Activated naive CD4-positive, alpha-beta T cell treated with anti-CD3 and anti-CD28 coated beads for 36 hours (primary cell): ENCODE measurements around the gene NDUFV2. TPM values are rescaled to one million over a fixed set of nuclear protein-coding genes. Genes with fewer than 3 reads are reported as not detected.
"Not testable (repeated sequence)": the region's sequence is repeated elsewhere in the genome, so short reads cannot be mapped to it uniquely, and the experiment has no call there.

Experiments used
- CTCF ChIA-PET: fragments of 350-600 bp; sonication (Branson Sonifier 250); formaldehyde crosslinking; loops from one replicate; lab custom pipeline; 2021; ENCODE audit warnings: antibody characterized with exemption; lab: Charles Lee
- DNase-seq: peaks from one replicate; pipeline ENCODE4 v3.0.0-alpha.2; 2020
- H3K27ac Mint-ChIP-seq: one replicate; pipeline ENCODE4 v1.8.0; 2021; ENCODE audit warnings: mild to moderate bottlenecking, mixed read lengths
- H3K27me3 Mint-ChIP-seq: one replicate; pipeline ENCODE4 v1.8.0; 2021; ENCODE audit warnings: low read depth, mixed read lengths
- H3K36me3 Mint-ChIP-seq: one replicate; pipeline ENCODE4 v1.8.0; 2021; ENCODE audit warnings: low read depth, mixed read lengths
- H3K4me1 Mint-ChIP-seq: one replicate; pipeline ENCODE4 v1.8.0; 2021; ENCODE audit warnings: low read depth, mixed read lengths
- H3K4me3 Mint-ChIP-seq: one replicate; pipeline ENCODE4 v1.8.0; 2021; ENCODE audit warnings: mild to moderate bottlenecking, moderate library complexity, mixed read lengths
- H3K9me3 Mint-ChIP-seq: one replicate; pipeline ENCODE4 v1.8.0; 2021; ENCODE audit warnings: mixed read lengths
- intact Hi-C: fragments of 100-400 bp; cut with micrococcal nuclease; formaldehyde crosslinking; loops from one replicate; pipeline ENCODE4 v1.15.1; 2023
- total RNA-seq, 2 experiments: library from RNA; stranded (reverse); gene quantifications; one replicate each; pipeline ENCODE4 v1.2.3, GENCODE V29; 2021

NDUFV2 gene
- total RNA-seq, 2 experiments from 2014 or later: 290 to 303 TPM

DNA sequence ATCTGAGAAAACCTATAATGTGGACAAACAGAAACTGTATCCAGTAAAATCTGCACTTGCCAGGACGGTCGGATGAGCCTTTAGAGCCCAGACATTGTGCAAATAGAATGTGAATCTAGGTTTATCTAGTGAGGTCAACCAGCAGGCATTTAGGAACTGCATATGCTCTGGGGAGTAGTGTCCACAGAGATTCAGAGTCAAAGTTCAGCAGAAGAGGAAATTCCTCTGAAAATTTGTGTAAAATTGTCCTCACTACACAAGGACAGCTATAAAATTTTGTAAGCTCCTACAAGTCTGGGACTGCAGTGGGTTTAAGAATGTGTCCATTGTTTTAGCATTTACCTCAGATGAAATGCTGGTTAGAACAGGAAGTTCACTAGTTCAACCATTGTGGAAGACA, 9.8 kb upstream of the NDUFV2 start:
- H3K36me3 Mint-ChIP-seq: no peaks in the 10 kb centered on the region
- DNase-seq: no peak
- no peak overlapping the region for H3K4me3 Mint-ChIP-seq
- H3K9me3 Mint-ChIP-seq: no peaks in the 10 kb centered on the region
- CTCF ChIA-PET: interaction anchor here (0.5 to 3.1 kb wide), 4 partner anchors 10 to 385 kb away, joined by 3 to 12 read pairs (median 6); no protein-coding TSS in a partner anchor
- no peaks in the 10 kb centered on the region for H3K27me3 Mint-ChIP-seq
- intact Hi-C loops: no loop called here
- peak overlapping the region; percentile 60 for H3K27ac Mint-ChIP-seq
- H3K4me1 Mint-ChIP-seq: peaks cover 80% of the 10 kb centered on the region

DNA sequence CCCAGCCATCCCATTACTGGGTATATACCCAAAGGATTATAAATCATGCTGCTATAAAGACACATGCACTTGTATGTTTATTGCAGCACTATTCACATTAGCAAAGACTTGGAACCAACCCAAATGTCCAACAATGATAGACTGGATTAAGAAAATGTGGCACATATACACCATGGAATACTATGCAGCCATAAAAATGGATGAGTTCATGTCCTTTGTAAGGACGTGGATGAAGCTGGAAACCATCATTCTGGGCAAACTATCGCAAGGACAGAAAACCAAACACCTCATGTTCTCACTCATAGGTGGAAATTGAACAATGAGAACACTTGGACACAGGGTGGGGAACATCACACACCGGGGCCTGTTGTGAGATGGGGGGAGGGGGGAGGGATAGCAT, 9.4 kb upstream of the NDUFV2 start:
- intact Hi-C loops: not testable (repeated sequence)

DNA sequence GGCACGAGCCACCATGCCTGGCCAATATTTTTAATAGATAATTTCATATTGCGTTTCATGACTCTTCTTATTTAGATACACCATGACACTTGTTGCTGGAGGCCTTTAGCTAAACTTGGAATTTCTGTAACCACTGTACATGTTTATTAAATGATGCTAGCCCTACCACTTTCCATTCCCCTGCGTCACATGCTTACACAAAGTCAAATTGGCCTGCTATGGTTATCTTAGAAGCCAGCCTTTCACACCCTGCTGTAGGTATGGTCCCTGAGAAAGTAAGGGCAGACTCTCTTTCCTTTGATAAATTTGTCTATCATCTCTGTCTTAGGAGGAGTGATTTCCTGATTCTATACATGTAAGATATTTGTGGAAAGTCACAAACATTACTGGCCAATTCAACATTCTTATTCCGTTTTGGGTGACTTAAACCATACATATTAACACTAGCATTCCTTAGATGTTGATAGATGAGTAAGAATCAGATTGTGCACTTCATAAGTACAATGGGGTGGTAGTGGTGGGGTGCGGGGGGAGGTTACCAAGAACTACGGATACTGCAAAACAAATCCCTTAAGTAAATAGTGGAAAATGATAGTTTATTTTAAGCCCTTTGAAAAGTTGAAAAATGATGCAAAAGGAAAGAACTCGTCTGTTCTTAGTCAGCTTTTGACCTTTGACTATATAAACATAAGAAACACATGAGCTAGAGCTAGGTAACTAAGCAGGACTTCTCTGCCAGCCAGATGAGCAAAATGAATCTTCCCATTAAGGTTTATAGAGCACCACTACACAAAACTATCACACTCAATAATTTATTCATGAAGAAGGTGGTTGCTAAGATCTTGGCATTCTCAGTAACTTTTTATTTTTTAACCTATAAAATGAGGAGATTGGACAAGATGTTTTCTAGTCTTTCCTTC, 7.9 kb upstream of the NDUFV2 start:
- CTCF ChIA-PET: interaction anchor here (0.9 to 3.1 kb wide), 3 partner anchors 11 to 23 kb away, joined by 3 to 12 read pairs (median 3); no protein-coding TSS in a partner anchor
- Mint-ChIP-seq H3K9me3 (no peaks in the 10 kb centered on the region), H3K4me1 (peaks cover 68% of the 10 kb centered on the region), H3K4me3 (peak overlapping the region; percentile 57), H3K36me3 (no peaks in the 10 kb centered on the region), H3K27ac (peak overlapping the region; percentile 96), H3K27me3 (no peaks in the 10 kb centered on the region)
- intact Hi-C loops: loop anchor here (1.0 to 2.0 kb wide), 5 partner anchors 8 to 380 kb away; partner anchors contain the start of genes NDUFV2 and RALBP1
- peak; percentile 81 for DNase-seq

More for the DNA sequence above, 9.4 kb upstream of the NDUFV2 start:
- H3K27me3 Mint-ChIP-seq, H3K36me3 Mint-ChIP-seq, H3K4me3 Mint-ChIP-seq, DNase-seq, H3K9me3 Mint-ChIP-seq: not testable (repeated sequence)
- CTCF ChIA-PET: interaction anchor here (1.9 to 3.1 kb wide), 2 partner anchors 10 to 19 kb away, joined by 10 to 12 read pairs; no protein-coding TSS in a partner anchor
- Mint-ChIP-seq H3K4me1 (peaks cover 81% of the 10 kb centered on the region), H3K27ac (peak overlapping the region; percentile 60)

DNA sequence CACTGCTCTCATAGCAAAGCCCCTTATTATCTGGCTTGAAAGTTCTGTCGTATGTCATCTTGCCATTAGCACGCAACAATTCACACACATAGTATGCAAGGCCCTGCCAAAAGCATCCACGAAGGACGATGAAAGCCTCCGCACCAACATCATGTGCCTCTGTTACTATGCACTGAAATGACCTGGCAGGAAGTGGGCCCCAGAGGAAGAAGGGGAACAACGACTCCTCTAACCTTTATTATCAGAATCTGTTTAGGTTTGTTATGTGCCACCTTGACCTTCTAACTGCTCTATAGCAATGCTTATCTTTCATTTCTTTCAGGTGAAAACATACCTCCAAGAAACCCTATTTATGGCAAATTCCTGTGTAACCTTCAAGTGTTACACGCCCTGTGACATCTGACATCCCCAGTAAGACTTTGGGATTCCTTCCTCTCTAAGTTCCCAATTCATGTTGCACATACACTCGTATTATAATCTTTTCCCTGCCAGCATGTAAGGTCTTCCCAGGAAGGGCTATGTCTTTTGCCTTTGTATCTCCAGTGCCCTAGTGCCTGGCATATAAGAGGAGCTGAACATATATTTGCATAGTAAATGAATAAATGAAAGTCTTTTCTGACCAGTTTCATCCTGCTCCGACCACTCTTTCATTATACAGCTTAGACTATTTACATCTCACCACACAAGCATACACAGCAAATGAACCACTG, 7.0 kb upstream of the NDUFV2 start:
- H3K27ac Mint-ChIP-seq: peak overlapping the region; percentile 96
- intact Hi-C loops: loop anchor here (1.0 to 2.0 kb wide), 3 partner anchors 12 to 379 kb away; partner anchors contain the start of gene RALBP1
- peaks cover 63% of the 10 kb centered on the region for H3K4me1 Mint-ChIP-seq
- H3K36me3 Mint-ChIP-seq: no peaks in the 10 kb centered on the region
- CTCF ChIA-PET: interaction anchor here (0.5 to 3.1 kb wide), 4 partner anchors 11 to 52 kb away, joined by 3 to 12 read pairs (median 5); no protein-coding TSS in a partner anchor
- no peaks in the 10 kb centered on the region for H3K27me3 Mint-ChIP-seq
- no peaks in the 10 kb centered on the region for H3K9me3 Mint-ChIP-seq
- peak; percentile 88 for DNase-seq
- peak overlapping the region; percentile 57 for H3K4me3 Mint-ChIP-seq

DNA sequence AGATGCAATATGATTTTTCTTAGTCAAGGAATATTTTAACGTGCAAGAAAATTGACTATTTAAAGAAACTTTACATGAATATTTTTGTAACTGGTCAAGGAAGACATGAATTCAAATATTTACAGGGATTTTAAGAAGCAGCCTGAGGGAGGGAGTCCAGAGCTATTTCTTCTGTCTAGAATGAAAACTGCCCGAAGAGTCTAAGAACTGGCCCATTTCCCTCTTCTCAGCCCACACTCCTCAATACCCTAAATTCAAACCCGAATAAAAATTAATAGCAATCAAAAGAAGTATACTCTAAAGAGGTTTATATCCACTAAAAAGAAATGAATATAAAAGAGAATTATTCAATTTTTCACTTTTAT, 6.5 kb upstream of the NDUFV2 start:
- Mint-ChIP-seq H3K36me3 (no peaks in the 10 kb centered on the region), H3K4me1 (peaks cover 58% of the 10 kb centered on the region), H3K27me3 (no peaks in the 10 kb centered on the region), H3K9me3 (no peaks in the 10 kb centered on the region), H3K27ac (peak overlapping the region; percentile 96), H3K4me3 (peak overlapping the region; percentile 57)
- no peak for DNase-seq
- CTCF ChIA-PET: interaction anchor here (0.5 to 1.2 kb wide), 3 partner anchors 11 to 52 kb away, joined by 3 to 7 read pairs (median 3); no protein-coding TSS in a partner anchor
- intact Hi-C loops: no loop called here

DNA sequence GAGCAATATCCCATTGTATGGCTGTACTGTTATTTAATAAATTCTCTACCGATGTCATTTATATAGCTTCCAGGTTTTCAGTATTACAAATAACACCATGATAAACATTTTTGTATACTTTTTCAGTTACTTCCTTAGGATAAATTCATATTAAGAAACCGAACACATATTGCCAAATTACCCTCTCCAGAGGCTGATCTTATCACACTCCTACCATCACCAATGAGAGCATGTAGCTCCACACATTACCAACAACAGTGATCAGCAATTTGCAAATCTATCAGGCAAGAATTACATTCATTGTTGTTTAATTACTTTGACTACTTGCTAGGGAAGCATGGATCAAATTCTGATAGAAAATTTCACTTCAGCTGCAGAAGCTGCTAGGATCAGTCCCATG, 5.8 kb upstream of the NDUFV2 start:
- H3K4me3 Mint-ChIP-seq: no peak overlapping the region
- intact Hi-C loops: no loop called here
- no peaks in the 10 kb centered on the region for H3K36me3 Mint-ChIP-seq
- no peaks in the 10 kb centered on the region for H3K27me3 Mint-ChIP-seq
- CTCF ChIA-PET: interaction anchor here (1.1 to 1.2 kb wide), 2 partner anchors 14 to 38 kb away, joined by 3 to 7 read pairs; no protein-coding TSS in a partner anchor
- H3K27ac Mint-ChIP-seq: no peak overlapping the region
- no peak for DNase-seq
- H3K4me1 Mint-ChIP-seq: peaks cover 53% of the 10 kb centered on the region
- H3K9me3 Mint-ChIP-seq: no peaks in the 10 kb centered on the region

DNA sequence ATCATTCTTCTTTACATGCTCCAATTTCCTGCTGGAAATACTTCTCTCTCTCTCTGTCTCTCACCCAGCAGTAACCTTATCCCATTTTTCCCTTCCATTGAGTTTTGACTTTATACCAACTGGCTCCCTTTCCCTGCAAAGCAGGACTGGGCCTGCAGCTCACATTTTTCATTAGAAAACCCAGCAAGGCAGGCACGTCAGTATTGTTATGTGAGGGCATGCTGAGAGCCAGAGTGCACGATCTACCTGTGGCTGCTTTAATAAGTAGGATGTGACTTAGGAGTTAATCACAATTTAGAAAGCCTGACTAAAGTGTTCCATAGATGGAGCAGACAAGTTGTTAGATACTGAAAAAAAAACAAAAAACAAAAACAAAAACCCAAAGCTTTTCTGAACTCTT, 5.2 kb upstream of the NDUFV2 start:
- Mint-ChIP-seq H3K4me3 (no peak overlapping the region), H3K9me3 (no peaks in the 10 kb centered on the region), H3K36me3 (no peaks in the 10 kb centered on the region), H3K27me3 (no peaks in the 10 kb centered on the region), H3K4me1 (peaks cover 52% of the 10 kb centered on the region), H3K27ac (peak overlapping the region; percentile 71)
- no peak for DNase-seq
- intact Hi-C loops: no loop called here
- CTCF ChIA-PET: interaction anchor here (0.7 to 1.3 kb wide), 4 partner anchors 11 to 44 kb away, joined by 3 to 7 read pairs (median 4); no protein-coding TSS in a partner anchor

DNA sequence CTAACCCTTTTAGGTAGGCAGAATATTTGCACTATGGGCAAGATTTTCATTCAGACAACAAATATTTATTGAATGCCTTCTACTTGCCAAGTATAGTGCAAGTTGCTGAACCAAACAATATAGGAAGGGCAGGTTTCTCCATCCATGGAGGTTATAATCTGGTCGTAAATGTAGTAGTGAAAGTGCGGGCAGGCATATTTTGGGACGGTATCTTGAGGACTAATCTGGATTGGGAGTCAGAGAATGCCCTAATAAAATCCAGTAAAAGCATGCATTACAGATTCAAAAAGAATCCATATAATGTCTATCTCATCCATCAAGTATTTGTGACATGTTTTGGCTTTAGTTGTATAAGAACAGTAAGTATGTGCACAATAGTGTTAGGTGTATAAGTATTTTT, 1.7 kb upstream of the NDUFV2 start:
- peaks cover 30% of the 10 kb centered on the region for H3K36me3 Mint-ChIP-seq
- H3K9me3 Mint-ChIP-seq: no peaks in the 10 kb centered on the region
- CTCF ChIA-PET: interaction anchor here (0.6 kb wide), 1 partner anchor 408 kb away, joined by 5 read pairs; no protein-coding TSS in a partner anchor
- DNase-seq: no peak
- H3K4me1 Mint-ChIP-seq: peaks cover 39% of the 10 kb centered on the region
- intact Hi-C loops: loop anchor here (5.0 to 10.0 kb wide), 2 partner anchors 512 to 1424 kb away; partner anchors contain the start of genes NAPG and PPP4R1
- peak overlapping the region; percentile 28 for H3K4me3 Mint-ChIP-seq
- no peak overlapping the region for H3K27ac Mint-ChIP-seq
- H3K27me3 Mint-ChIP-seq: no peaks in the 10 kb centered on the region

DNA sequence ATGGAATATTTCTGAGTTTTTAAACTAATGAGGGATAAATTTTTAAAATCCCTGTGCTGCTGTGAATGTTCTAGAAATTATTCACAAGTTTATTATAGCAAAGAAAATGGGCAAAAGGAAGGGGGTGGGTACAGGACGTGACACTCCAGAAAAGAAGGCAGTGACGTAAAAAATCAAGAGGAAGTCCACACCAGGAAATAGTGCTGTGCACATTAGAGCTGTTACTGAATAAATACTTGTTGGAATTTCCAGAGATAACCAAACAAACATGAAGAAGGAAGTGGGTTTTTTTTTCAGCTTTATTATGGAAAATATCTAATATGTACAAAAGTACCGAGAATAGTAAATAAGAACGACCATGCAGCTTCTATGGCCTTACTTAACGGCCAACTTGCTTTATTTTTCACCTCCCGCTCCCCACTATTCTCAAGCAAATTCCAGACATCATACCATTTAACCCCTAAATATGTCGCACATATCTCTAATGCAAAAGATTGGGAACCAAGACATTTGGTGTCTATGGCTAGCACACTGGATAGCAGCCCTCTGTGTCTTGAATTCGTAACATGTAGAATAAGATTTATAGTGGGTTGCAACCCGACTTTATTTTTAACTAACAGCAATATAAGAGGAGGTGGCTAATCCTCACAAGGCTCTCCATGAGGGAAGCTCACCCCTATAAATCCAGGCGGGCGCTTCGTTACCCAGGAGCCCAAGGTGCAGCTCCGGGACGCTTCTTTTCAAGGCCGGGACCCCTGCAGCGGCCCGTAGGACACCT, 580 bp upstream of the NDUFV2 start:
- intact Hi-C loops: loop anchor here (1.0 to 10.0 kb wide), 11 partner anchors 8 to 1423 kb away; partner anchors contain the start of genes ANKRD12, NAPG, PPP4R1 and TWSG1
- Mint-ChIP-seq H3K4me3 (peak overlapping the region; percentile 81), H3K27me3 (no peaks in the 10 kb centered on the region), H3K36me3 (peaks cover 36% of the 10 kb centered on the region), H3K9me3 (no peaks in the 10 kb centered on the region), H3K27ac (peak overlapping the region; percentile 95), H3K4me1 (peaks cover 43% of the 10 kb centered on the region)
- peak; percentile 42 for DNase-seq
- CTCF ChIA-PET: interaction anchor here (0.7 to 2.4 kb wide), 6 partner anchors 14 to 464 kb away, joined by 3 to 12 read pairs (median 4); no protein-coding TSS in a partner anchor

DNA sequence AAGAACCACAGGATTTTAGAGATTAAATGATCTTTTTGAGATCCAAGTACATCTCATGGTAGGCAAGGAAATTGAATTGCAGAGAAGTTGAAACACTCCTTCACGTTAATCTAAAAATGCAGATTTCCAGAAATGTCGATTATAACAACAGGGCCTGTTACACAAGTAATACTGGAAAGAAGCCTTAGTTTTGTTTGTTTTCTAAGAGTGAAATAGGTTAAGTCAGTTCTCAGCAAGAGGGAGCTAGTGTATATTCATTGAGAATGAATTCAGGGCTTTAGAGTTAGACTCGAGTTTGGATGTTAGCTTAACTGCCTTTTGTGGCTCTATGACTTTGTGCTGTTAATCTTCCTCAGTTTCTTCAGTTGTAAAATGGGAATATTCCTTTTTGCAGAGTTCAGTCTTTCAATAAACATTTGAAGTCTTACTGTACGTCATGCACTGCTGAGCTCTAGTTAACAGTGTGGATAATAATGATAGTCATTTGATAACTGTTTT, 926 bp downstream of the NDUFV2 start:
- Mint-ChIP-seq H3K27ac (peak overlapping the region; percentile 89), H3K4me3 (peak overlapping the region; percentile 81), H3K9me3 (no peaks in the 10 kb centered on the region), H3K4me1 (peaks cover 45% of the 10 kb centered on the region), H3K27me3 (no peaks in the 10 kb centered on the region), H3K36me3 (peaks cover 47% of the 10 kb centered on the region)
- CTCF ChIA-PET: interaction anchor here (1.0 to 3.0 kb wide), 11 partner anchors 8 to 44 kb away, joined by 3 to 13 read pairs (median 4); no protein-coding TSS in a partner anchor
- no peak for DNase-seq
- intact Hi-C loops: loop anchor here (1.0 to 10.0 kb wide), 6 partner anchors 45 to 1421 kb away; partner anchors contain the start of genes NAPG, PPP4R1 and VAPA
